ENCODE measurements around the gene PDCD6IP. TPM values are rescaled to one million over a fixed set of nuclear protein-coding genes. Genes with fewer than 3 reads are reported as not detected.

PDCD6IP gene
- total RNA-seq, 2 experiments from 2014 or later: 166 to 175 TPM

GRCh38 chr3:33798113-33798417 lies 365 bp upstream of the PDCD6IP start:
- ATAC-seq: peak; percentile 60
- no peak for DNase-seq
- peak overlapping the region; percentile 90 for H3K4me3 Mint-ChIP-seq
- H3K36me3 Mint-ChIP-seq (ENCODE audit: low read depth): peaks cover 26% of the 10 kb centered on the region
- peak overlapping the region; percentile 89 for H3K27ac Mint-ChIP-seq
- peaks cover 50% of the 10 kb centered on the region for H3K4me1 Mint-ChIP-seq (ENCODE audit: low read depth)
- CTCF ChIA-PET: interaction anchor here (1.1 to 7.4 kb wide), 8 partner anchors 9 to 86 kb away, joined by 3 to 60 read pairs (median 4); no protein-coding TSS in a partner anchor
- POLR2A ChIA-PET: interaction anchor here (0.5 to 2.2 kb wide), 15 partner anchors 8 to 413 kb away, joined by 3 to 11 read pairs (median 4); partner anchors contain the start of gene UBP1
- H3K27me3 Mint-ChIP-seq (ENCODE audit: low read depth): peaks cover 11% of the 10 kb centered on the region
- no peaks in the 10 kb centered on the region for H3K9me3 Mint-ChIP-seq (ENCODE audit: insufficient read depth)

GRCh38 chr3:33799202-33799551 lies 747 bp downstream of the PDCD6IP start:
- ChIA-PET POLR2A (interaction anchor here (0.7 to 2.2 kb wide), 9 partner anchors 8 to 361 kb away, joined by 3 to 11 read pairs (median 5); partner anchors contain the start of gene UBP1), CTCF (interaction anchor here (0.7 to 7.4 kb wide), 9 partner anchors 12 to 668 kb away, joined by 3 to 60 read pairs (median 3); no protein-coding TSS in a partner anchor)
- Mint-ChIP-seq H3K9me3 (ENCODE audit: insufficient read depth) (no peaks in the 10 kb centered on the region), H3K4me3 (peak overlapping the region; percentile 90), H3K36me3 (ENCODE audit: low read depth) (peaks cover 37% of the 10 kb centered on the region), H3K27ac (peak overlapping the region; percentile 89), H3K27me3 (ENCODE audit: low read depth) (peaks cover 10% of the 10 kb centered on the region), H3K4me1 (ENCODE audit: low read depth) (peaks cover 59% of the 10 kb centered on the region)
- DNase-seq (no peak), ATAC-seq (no peak)

- Mint-ChIP-seq H3K4me1 (ENCODE audit: low read depth) (peaks cover 60% of the 10 kb centered on the region), H3K9me3 (ENCODE audit: insufficient read depth) (no peaks in the 10 kb centered on the region), H3K4me3 (no peak overlapping the region), H3K36me3 (ENCODE audit: low read depth) (peaks cover 59% of the 10 kb centered on the region), H3K27ac (no peak overlapping the region), H3K27me3 (ENCODE audit: low read depth) (no peaks in the 10 kb centered on the region)
- DNase-seq (no peak), ATAC-seq (no peak)
- ChIA-PET POLR2A (no interaction called here), CTCF (no interaction called here)
These were observed 4.8 kb downstream of the PDCD6IP start for GRCh38 chr3:33803252-33803651.

GRCh38 chr3:33803894-33804526 lies 5.6 kb downstream of the PDCD6IP start:
- Mint-ChIP-seq H3K27me3 (ENCODE audit: low read depth) (no peaks in the 10 kb centered on the region), H3K9me3 (ENCODE audit: insufficient read depth) (no peaks in the 10 kb centered on the region), H3K27ac (no peak overlapping the region), H3K4me3 (no peak overlapping the region), H3K4me1 (ENCODE audit: low read depth) (peaks cover 67% of the 10 kb centered on the region), H3K36me3 (ENCODE audit: low read depth) (peaks cover 59% of the 10 kb centered on the region)
- DNase-seq: no peak
- no peak for ATAC-seq
- CTCF ChIA-PET: no interaction called here
- POLR2A ChIA-PET: no interaction called here

- DNase-seq (no peak), ATAC-seq (no peak)
- Mint-ChIP-seq H3K9me3 (ENCODE audit: insufficient read depth) (no peaks in the 10 kb centered on the region), H3K4me3 (no peak overlapping the region), H3K27ac (no peak overlapping the region), H3K27me3 (ENCODE audit: low read depth) (no peaks in the 10 kb centered on the region), H3K36me3 (ENCODE audit: low read depth) (peaks cover 54% of the 10 kb centered on the region), H3K4me1 (ENCODE audit: low read depth) (peaks cover 51% of the 10 kb centered on the region)
- ChIA-PET POLR2A (interaction anchor here (0.7 to 1.2 kb wide), 2 partner anchors 9 to 123 kb away, joined by 3 to 6 read pairs; partner anchors contain the start of gene PDCD6IP), CTCF (interaction anchor here (2.1 to 2.2 kb wide), 2 partner anchors 9 to 20 kb away, joined by 4 to 7 read pairs; partner anchors contain the start of gene PDCD6IP)
These were observed 8.8 kb downstream of the PDCD6IP start for GRCh38 chr3:33807191-33807590.

- Mint-ChIP-seq H3K27me3 (ENCODE audit: low read depth) (no peaks in the 10 kb centered on the region), H3K4me3 (no peak overlapping the region), H3K4me1 (ENCODE audit: low read depth) (peaks cover 38% of the 10 kb centered on the region), H3K9me3 (ENCODE audit: insufficient read depth) (no peaks in the 10 kb centered on the region), H3K27ac (no peak overlapping the region), H3K36me3 (ENCODE audit: low read depth) (peaks cover 49% of the 10 kb centered on the region)
- ChIA-PET POLR2A (no interaction called here), CTCF (no interaction called here)
- DNase-seq: no peak
- ATAC-seq: no peak
These were observed 10.1 kb downstream of the PDCD6IP start for GRCh38 chr3:33808559-33808958.

- H3K4me3 Mint-ChIP-seq: no peak overlapping the region
- DNase-seq: no peak
- no peaks in the 10 kb centered on the region for H3K27me3 Mint-ChIP-seq (ENCODE audit: low read depth)
- no peak overlapping the region for H3K27ac Mint-ChIP-seq
- peaks cover 43% of the 10 kb centered on the region for H3K36me3 Mint-ChIP-seq (ENCODE audit: low read depth)
- peaks cover 34% of the 10 kb centered on the region for H3K4me1 Mint-ChIP-seq (ENCODE audit: low read depth)
- ATAC-seq: no peak
- ChIA-PET CTCF (interaction anchor here (3.0 kb wide), 1 partner anchor 23 kb away, joined by 7 read pairs; no protein-coding TSS in a partner anchor), POLR2A (no interaction called here)
- H3K9me3 Mint-ChIP-seq (ENCODE audit: insufficient read depth): no peaks in the 10 kb centered on the region
These were observed 12.1 kb downstream of the PDCD6IP start for GRCh38 chr3:33810545-33810944.

GRCh38 chr3:33821989-33822388 lies 23.6 kb downstream of the PDCD6IP start:
- POLR2A ChIA-PET: no interaction called here

GRCh38 chr3:33823821-33824220 lies 25.4 kb downstream of the PDCD6IP start:
- CTCF ChIA-PET: interaction anchor here (0.9 kb wide), 1 partner anchor 59 kb away, joined by 3 read pairs; no protein-coding TSS in a partner anchor
- H3K27ac Mint-ChIP-seq: no peak overlapping the region
- DNase-seq (no peak), ATAC-seq (no peak)
- no peaks in the 10 kb centered on the region for H3K4me1 Mint-ChIP-seq (ENCODE audit: low read depth)
- no peaks in the 10 kb centered on the region for H3K27me3 Mint-ChIP-seq (ENCODE audit: low read depth)
- no peaks in the 10 kb centered on the region for H3K9me3 Mint-ChIP-seq (ENCODE audit: insufficient read depth)
- H3K4me3 Mint-ChIP-seq: no peak overlapping the region
- peaks cover 56% of the 10 kb centered on the region for H3K36me3 Mint-ChIP-seq (ENCODE audit: low read depth)
- POLR2A ChIA-PET: no interaction called here

More at GRCh38 chr3:33821989-33822388, 23.6 kb downstream of the PDCD6IP start:
- no peaks in the 10 kb centered on the region for H3K4me1 Mint-ChIP-seq (ENCODE audit: low read depth)
- no peaks in the 10 kb centered on the region for H3K27me3 Mint-ChIP-seq (ENCODE audit: low read depth)
- H3K27ac Mint-ChIP-seq: no peak overlapping the region
- CTCF ChIA-PET: interaction anchor here (1.0 to 1.6 kb wide), 2 partner anchors 22 to 23 kb away, joined by 3 read pairs; partner anchors contain the start of gene PDCD6IP
- H3K4me3 Mint-ChIP-seq: no peak overlapping the region
- H3K36me3 Mint-ChIP-seq (ENCODE audit: low read depth): peaks cover 40% of the 10 kb centered on the region
- DNase-seq (no peak), ATAC-seq (no peak)
- H3K9me3 Mint-ChIP-seq (ENCODE audit: insufficient read depth): no peaks in the 10 kb centered on the region

- Mint-ChIP-seq H3K27me3 (ENCODE audit: low read depth) (no peaks in the 10 kb centered on the region), H3K4me3 (no peak overlapping the region), H3K27ac (no peak overlapping the region), H3K36me3 (ENCODE audit: low read depth) (peaks cover 54% of the 10 kb centered on the region), H3K9me3 (ENCODE audit: insufficient read depth) (no peaks in the 10 kb centered on the region), H3K4me1 (ENCODE audit: low read depth) (no peaks in the 10 kb centered on the region)
- DNase-seq (no peak), ATAC-seq (no peak)
- POLR2A ChIA-PET: no interaction called here
- CTCF ChIA-PET: interaction anchor here (0.8 kb wide), 1 partner anchor 38 kb away, joined by 3 read pairs; no protein-coding TSS in a partner anchor
These were observed 26.7 kb downstream of the PDCD6IP start for GRCh38 chr3:33825111-33825510.

- Mint-ChIP-seq H3K4me1 (ENCODE audit: low read depth) (no peaks in the 10 kb centered on the region), H3K27ac (no peak overlapping the region), H3K27me3 (ENCODE audit: low read depth) (no peaks in the 10 kb centered on the region), H3K36me3 (ENCODE audit: low read depth) (peaks cover 61% of the 10 kb centered on the region), H3K4me3 (no peak overlapping the region), H3K9me3 (ENCODE audit: insufficient read depth) (no peaks in the 10 kb centered on the region)
- POLR2A ChIA-PET: no interaction called here
- DNase-seq: no peak
- ATAC-seq: no peak
- CTCF ChIA-PET: interaction anchor here (0.8 kb wide), 1 partner anchor 39 kb away, joined by 3 read pairs; no protein-coding TSS in a partner anchor
These were observed 27.8 kb downstream of the PDCD6IP start for GRCh38 chr3:33826206-33826605.

GRCh38 chr3:33826688-33827087 lies 28.3 kb downstream of the PDCD6IP start:
- Mint-ChIP-seq H3K36me3 (ENCODE audit: low read depth) (peaks cover 57% of the 10 kb centered on the region), H3K27me3 (ENCODE audit: low read depth) (no peaks in the 10 kb centered on the region), H3K4me1 (ENCODE audit: low read depth) (no peaks in the 10 kb centered on the region), H3K9me3 (ENCODE audit: insufficient read depth) (no peaks in the 10 kb centered on the region), H3K27ac (no peak overlapping the region), H3K4me3 (no peak overlapping the region)
- ChIA-PET CTCF (no interaction called here), POLR2A (no interaction called here)
- no peak for ATAC-seq
- DNase-seq: no peak

Data from activated CD8-positive, alpha-beta T cell treated with anti-CD3 and anti-CD28 coated beads, Interleukin-2, amount 10 ng/mL, durations not matched to agents 7 days and 5 days (primary cell).